Activated naive CD8-positive, alpha-beta T cell treated with anti-CD3 and anti-CD28 coated beads for 36 hours (primary cell): ENCODE results near the gene MPO. TPM values are rescaled to one million over a fixed set of nuclear protein-coding genes. Genes with fewer than 3 reads are reported as not detected.

Experiments used
- DNase-seq: peaks from one replicate; pipeline ENCODE4 v3.0.0; 2021
- H3K27ac Mint-ChIP-seq: one replicate; pipeline ENCODE4 v1.8.0; 2022; ENCODE audit warnings: mild to moderate bottlenecking, moderate library complexity, mixed read lengths
- H3K27me3 Mint-ChIP-seq: one replicate; pipeline ENCODE4 v1.8.0; 2022; ENCODE audit warnings: mild to moderate bottlenecking, mixed read lengths
- H3K36me3 Mint-ChIP-seq: one replicate; pipeline ENCODE4 v1.8.0; 2021; ENCODE audit warnings: mild to moderate bottlenecking, mixed read lengths
- H3K4me1 Mint-ChIP-seq: one replicate; pipeline ENCODE4 v1.8.0; 2021; ENCODE audit warnings: mixed read lengths
- H3K4me3 Mint-ChIP-seq: one replicate; pipeline ENCODE4 v1.8.0; 2022; ENCODE audit warnings: mild to moderate bottlenecking, moderate library complexity, mixed read lengths
- H3K9me3 Mint-ChIP-seq: one replicate; pipeline ENCODE4 v1.8.0; 2022; ENCODE audit warnings: mixed read lengths
- total RNA-seq, 2 experiments: library from RNA; stranded (reverse); gene quantifications; one replicate each; pipeline ENCODE4 v1.2.3, GENCODE V29; 2021

Gene MPO
- total RNA-seq, 2 experiments from 2014 or later: not detected

DNA sequence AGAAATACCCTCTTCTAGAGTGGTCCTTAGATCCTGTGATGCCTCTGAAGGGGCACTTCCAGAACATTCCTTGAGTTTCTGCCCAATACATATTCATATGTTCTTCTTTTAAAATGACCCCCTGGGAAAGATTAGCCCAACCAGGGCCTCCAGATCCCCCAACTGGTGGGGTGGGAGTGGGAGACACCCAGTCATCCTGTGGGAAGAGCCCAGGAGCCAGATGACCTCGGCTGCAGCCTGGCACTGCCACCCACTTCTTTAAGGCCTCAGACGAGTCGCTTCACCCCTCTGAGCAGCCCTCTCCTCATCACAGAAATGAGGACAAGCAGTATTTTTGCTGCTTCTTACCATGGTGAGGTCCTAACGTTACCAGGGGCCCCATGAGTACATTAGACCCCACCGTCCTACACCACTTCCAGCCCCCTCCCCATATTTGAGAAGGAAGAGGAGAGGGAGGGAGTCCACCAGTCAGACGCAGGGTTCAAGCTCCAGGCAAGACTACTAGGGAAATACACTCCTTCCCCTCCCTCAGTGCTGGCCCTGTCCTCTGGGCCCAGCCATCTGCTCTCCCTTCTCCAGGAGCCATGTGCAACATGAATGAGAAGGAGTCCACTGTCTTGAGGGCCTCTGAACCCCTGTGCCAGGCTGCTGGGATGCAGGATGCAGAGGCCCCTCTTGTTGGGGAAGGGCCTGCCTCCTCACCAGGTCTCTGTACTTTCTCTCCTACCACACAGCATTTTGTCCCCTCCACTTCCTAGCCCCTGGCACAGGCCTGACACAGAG, 11.8 kb downstream of the MPO start:
- Mint-ChIP-seq H3K9me3 (no peaks in the 10 kb centered on the region), H3K36me3 (no peaks in the 10 kb centered on the region), H3K27me3 (peaks cover 27% of the 10 kb centered on the region), H3K4me3 (no peak overlapping the region), H3K4me1 (no peaks in the 10 kb centered on the region), H3K27ac (no peak overlapping the region)
- no peak for DNase-seq

DNA sequence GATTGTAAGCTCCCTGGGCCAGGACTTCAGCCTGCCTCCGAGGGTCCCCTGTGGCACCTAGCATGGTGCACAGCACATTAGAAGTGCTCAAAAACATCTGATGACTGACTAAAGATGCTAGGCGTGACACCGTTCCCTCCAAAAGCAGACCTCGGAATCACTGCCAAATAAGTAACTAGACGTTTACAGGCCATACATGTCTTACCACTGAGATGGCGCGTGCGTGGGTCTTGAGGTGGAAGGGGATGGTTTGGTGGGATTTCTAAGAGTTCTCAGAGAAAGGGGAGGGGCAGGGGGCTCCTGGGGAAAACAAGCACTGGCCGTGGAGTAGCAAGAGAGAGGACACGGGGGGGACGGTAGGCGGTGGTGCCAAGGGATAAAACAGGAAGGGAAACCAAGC, 12.4 kb downstream of the MPO start:
- no peak overlapping the region for H3K27ac Mint-ChIP-seq
- H3K4me1 Mint-ChIP-seq: no peaks in the 10 kb centered on the region
- no peak overlapping the region for H3K4me3 Mint-ChIP-seq
- peaks cover 33% of the 10 kb centered on the region for H3K27me3 Mint-ChIP-seq
- no peaks in the 10 kb centered on the region for H3K36me3 Mint-ChIP-seq
- no peaks in the 10 kb centered on the region for H3K9me3 Mint-ChIP-seq
- no peak for DNase-seq

DNA sequence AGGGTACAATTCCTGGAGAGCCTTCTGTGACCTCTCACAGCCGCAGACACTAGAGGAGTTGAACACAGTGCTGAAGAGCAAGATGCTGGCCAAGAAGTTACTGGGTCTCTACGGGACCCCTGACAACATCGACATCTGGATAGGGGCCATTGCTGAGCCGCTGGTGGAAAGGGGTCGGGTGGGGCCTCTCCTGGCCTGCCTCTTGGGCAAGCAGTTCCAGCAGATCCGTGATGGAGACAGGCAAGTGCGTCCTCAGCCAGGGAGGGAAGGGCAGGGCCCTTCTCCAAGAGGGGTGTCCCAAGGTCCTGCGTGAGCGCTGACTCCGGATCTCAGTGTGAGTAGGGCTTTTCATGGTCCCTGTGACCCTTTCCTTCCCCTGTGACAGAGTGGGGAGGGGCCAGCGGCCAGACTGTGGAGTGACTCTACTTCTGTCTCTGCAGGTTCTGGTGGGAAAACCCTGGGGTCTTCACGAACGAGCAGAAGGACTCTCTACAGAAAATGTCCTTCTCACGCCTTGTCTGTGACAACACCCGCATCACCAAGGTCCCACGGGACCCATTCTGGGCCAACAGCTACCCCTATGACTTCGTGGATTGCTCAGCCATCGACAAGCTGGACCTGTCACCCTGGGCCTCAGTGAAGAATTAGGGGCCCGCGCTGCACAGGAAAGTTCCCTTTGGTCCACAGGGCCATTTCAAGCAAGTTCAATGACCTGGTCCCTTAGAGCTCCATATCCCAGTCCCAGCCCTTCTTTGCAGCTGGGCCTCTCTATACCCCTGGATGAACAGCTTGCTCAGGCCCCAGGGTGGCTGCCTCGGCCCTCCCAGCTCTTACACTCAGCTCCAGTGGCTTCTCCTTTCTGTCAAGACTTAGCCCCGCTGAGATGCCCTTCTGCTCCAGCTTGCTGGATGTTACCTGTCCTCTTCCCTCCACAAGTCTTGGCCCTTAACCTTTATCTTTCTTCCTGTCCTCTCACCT, 13.1 kb downstream of the MPO start:
- Mint-ChIP-seq H3K9me3 (no peaks in the 10 kb centered on the region), H3K27ac (no peak overlapping the region), H3K36me3 (no peaks in the 10 kb centered on the region), H3K4me1 (no peaks in the 10 kb centered on the region), H3K27me3 (peaks cover 40% of the 10 kb centered on the region), H3K4me3 (no peak overlapping the region)
- no peak for DNase-seq

GRCh38 chr17:58265902-58266875, 14.5 kb downstream of the MPO start:
- H3K4me3 Mint-ChIP-seq: no peak overlapping the region

GRCh38 chr17:58265271-58265670, 15.5 kb downstream of the MPO start:
- H3K9me3 Mint-ChIP-seq: no peaks in the 10 kb centered on the region

More at GRCh38 chr17:58265902-58266875, 14.5 kb downstream of the MPO start:
- no peaks in the 10 kb centered on the region for H3K4me1 Mint-ChIP-seq
- no peaks in the 10 kb centered on the region for H3K36me3 Mint-ChIP-seq
- H3K27ac Mint-ChIP-seq: no peak overlapping the region
- no peak for DNase-seq
- H3K9me3 Mint-ChIP-seq: no peaks in the 10 kb centered on the region
- H3K27me3 Mint-ChIP-seq: peaks cover 54% of the 10 kb centered on the region

DNA sequence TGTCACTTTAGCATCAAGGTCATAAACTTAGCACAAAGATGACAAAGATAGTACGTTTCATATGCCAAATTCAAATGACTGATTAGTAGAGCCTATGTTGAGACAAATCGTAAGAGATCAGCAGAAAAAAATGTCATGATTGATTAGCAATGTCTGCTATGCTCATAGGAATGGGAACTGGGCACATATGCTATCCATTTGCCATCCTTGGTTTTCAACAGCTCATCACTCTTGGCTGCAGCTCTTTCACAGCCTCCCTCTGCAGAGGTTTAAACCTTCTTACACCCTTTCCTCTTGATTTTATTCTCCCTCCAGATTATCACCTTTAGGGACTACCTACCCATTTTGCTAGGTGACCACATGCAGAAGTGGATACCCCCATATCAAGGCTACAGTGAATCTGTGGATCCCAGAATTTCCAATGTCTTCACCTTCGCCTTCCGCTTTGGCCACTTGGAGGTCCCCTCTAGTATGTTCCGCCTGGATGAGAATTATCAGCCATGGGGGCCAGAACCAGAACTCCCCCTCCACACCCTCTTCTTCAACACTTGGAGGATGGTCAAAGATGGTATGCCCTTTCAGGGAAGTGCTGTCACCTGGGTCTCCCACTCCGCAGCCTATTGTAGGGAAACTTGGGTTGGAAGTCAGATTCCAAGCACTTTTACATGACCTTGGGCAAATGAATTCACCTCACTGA, 16.2 kb downstream of the MPO start:
- peaks cover 68% of the 10 kb centered on the region for H3K27me3 Mint-ChIP-seq
- no peak overlapping the region for H3K27ac Mint-ChIP-seq
- no peaks in the 10 kb centered on the region for H3K9me3 Mint-ChIP-seq
- no peaks in the 10 kb centered on the region for H3K36me3 Mint-ChIP-seq
- H3K4me1 Mint-ChIP-seq: no peaks in the 10 kb centered on the region
- no peak for DNase-seq
- no peak overlapping the region for H3K4me3 Mint-ChIP-seq

More at GRCh38 chr17:58265271-58265670, 15.5 kb downstream of the MPO start:
- H3K4me1 Mint-ChIP-seq: no peaks in the 10 kb centered on the region
- no peak overlapping the region for H3K4me3 Mint-ChIP-seq
- H3K36me3 Mint-ChIP-seq: no peaks in the 10 kb centered on the region
- peaks cover 63% of the 10 kb centered on the region for H3K27me3 Mint-ChIP-seq
- H3K27ac Mint-ChIP-seq: no peak overlapping the region
- DNase-seq: no peak

- Mint-ChIP-seq H3K9me3 (no peaks in the 10 kb centered on the region), H3K4me3 (no peak overlapping the region), H3K4me1 (no peaks in the 10 kb centered on the region), H3K27me3 (peaks cover 73% of the 10 kb centered on the region), H3K27ac (no peak overlapping the region), H3K36me3 (no peaks in the 10 kb centered on the region)
- DNase-seq: no peak
Observed at GRCh38 chr17:58263773-58264172, 17.0 kb downstream of the MPO start.

GRCh38 chr17:58262149-58262548, 18.6 kb downstream of the MPO start:
- Mint-ChIP-seq H3K9me3 (no peaks in the 10 kb centered on the region), H3K27ac (no peak overlapping the region), H3K4me3 (no peak overlapping the region), H3K4me1 (no peaks in the 10 kb centered on the region), H3K27me3 (peaks cover 84% of the 10 kb centered on the region), H3K36me3 (no peaks in the 10 kb centered on the region)
- no peak for DNase-seq

DNA sequence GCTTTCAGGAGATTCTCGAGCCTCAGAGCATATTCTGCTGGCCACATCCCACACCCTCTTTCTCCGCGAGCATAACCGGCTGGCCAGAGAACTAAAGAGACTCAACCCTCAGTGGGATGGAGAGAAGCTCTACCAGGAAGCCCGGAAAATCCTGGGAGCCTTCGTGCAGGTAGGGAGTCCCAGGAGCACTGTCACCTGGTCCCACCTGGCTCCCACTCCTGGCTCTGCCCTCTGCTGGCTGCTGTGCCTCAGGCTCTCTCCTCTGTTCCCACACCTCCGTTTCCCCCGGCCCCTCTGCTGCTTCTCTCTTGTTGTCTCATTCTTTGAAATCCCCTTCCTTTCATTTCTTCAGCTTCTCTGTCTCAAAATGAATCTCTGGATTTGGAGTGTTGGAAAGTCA, 25.9 kb downstream of the MPO start:
- Mint-ChIP-seq H3K27ac (no peak overlapping the region), H3K36me3 (no peaks in the 10 kb centered on the region), H3K4me3 (no peak overlapping the region), H3K9me3 (no peaks in the 10 kb centered on the region), H3K4me1 (no peaks in the 10 kb centered on the region), H3K27me3 (peaks cover 36% of the 10 kb centered on the region)
- DNase-seq: no peak

- H3K27me3 Mint-ChIP-seq: peaks cover 33% of the 10 kb centered on the region
- peak overlapping the region; percentile 13 for H3K27ac Mint-ChIP-seq
- DNase-seq: no peak
- H3K4me3 Mint-ChIP-seq: no peak overlapping the region
- H3K4me1 Mint-ChIP-seq: peaks cover 7% of the 10 kb centered on the region
- H3K36me3 Mint-ChIP-seq: no peaks in the 10 kb centered on the region
- no peaks in the 10 kb centered on the region for H3K9me3 Mint-ChIP-seq
Observed at GRCh38 chr17:58253082-58253481, 27.7 kb downstream of the MPO start.

GRCh38 chr17:58252141-58252540, 28.6 kb downstream of the MPO start:
- peaks cover 13% of the 10 kb centered on the region for H3K4me1 Mint-ChIP-seq
- no peaks in the 10 kb centered on the region for H3K9me3 Mint-ChIP-seq
- no peak for DNase-seq
- no peaks in the 10 kb centered on the region for H3K36me3 Mint-ChIP-seq
- H3K27me3 Mint-ChIP-seq: peaks cover 25% of the 10 kb centered on the region
- no peak overlapping the region for H3K4me3 Mint-ChIP-seq
- H3K27ac Mint-ChIP-seq: no peak overlapping the region

DNA sequence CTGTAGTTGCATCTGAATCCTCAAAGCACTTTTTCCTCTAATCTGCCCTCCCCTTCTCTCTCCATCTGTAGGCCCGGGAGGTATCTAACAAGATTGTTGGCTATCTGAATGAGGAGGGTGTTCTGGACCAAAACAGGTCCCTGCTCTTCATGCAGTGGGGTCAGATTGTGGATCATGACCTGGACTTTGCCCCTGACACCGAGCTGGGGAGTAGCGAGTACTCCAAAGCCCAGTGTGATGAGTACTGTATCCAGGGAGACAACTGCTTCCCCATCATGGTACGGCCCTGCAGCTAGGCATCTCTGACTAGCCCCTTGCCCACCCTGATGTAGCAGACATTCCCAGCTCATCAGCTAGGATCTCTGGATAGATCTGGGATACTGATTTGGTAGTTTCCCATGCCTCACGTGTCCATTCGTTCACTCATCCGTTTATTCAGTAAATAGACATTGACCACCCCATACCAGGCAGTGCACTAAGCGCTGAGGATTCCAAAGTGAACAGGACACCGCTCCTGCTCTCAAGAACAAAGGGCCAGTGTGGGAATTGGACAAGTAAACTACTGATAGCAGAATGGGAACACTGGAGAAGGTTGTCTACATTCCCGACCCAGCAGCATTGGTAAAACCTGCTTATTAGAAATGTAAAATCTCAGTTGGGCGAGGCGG, 30.3 kb downstream of the MPO start:
- no peak for DNase-seq
- H3K27me3 Mint-ChIP-seq: peaks cover 19% of the 10 kb centered on the region
- H3K4me3 Mint-ChIP-seq: no peak overlapping the region

GRCh38 chr17:58249270-58250133, 31.2 kb downstream of the MPO start:
- no peaks in the 10 kb centered on the region for H3K9me3 Mint-ChIP-seq
- no peak overlapping the region for H3K27ac Mint-ChIP-seq
- peak overlapping the region; percentile 71 for H3K4me3 Mint-ChIP-seq
- peaks cover 23% of the 10 kb centered on the region for H3K27me3 Mint-ChIP-seq
- H3K36me3 Mint-ChIP-seq: no peaks in the 10 kb centered on the region
- H3K4me1 Mint-ChIP-seq: peaks cover 13% of the 10 kb centered on the region
- peak; percentile 75 for DNase-seq

More for the DNA sequence above, 30.3 kb downstream of the MPO start:
- H3K9me3 Mint-ChIP-seq: no peaks in the 10 kb centered on the region
- no peak overlapping the region for H3K27ac Mint-ChIP-seq
- peaks cover 13% of the 10 kb centered on the region for H3K4me1 Mint-ChIP-seq
- H3K36me3 Mint-ChIP-seq: no peaks in the 10 kb centered on the region
